H1 (cell line): Measurements from ENCODE around the gene KCNMB2. TPM values are rescaled to one million over a fixed set of nuclear protein-coding genes. Genes with fewer than 3 reads are reported as not detected.

ENCODE experiments used
- CTCF ChIA-PET: fragments of 300-600 bp; sonication (Branson Sonifier 250); formaldehyde crosslinking; loops from one replicate; lab custom pipeline; 2021; ENCODE audit not compliant: partially characterized antibody; lab: Charles Lee
- POLR2A ChIA-PET: fragments of 300-600 bp; sonication (Branson Sonifier 250); formaldehyde crosslinking; loops from one replicate; lab custom pipeline; 2021; ENCODE audit warnings: inconsistent platforms; ENCODE audit not compliant: partially characterized antibody; lab: Charles Lee
- DNase-seq, 2 experiments: peaks; one replicate each; pipeline versions ENCODE4 v3.0.0 to v3.0.0-alpha.2; 2010 to 2022; ENCODE audit warnings: low spot score in 2 of 2, low read depth in 1 of 2, mixed read lengths in 1 of 2
- FAIRE-seq: peaks from 2 replicates; lab custom pipeline; 2011; peaks lifted over from hg19 to GRCh38; lab: Jason Lieb, UNC
- H2AFZ ChIP-seq: 2 replicates; pipeline ENCODE4 v1.8.1; 2012; ENCODE audit warnings: low read length, inconsistent platforms
- H2AK5ac ChIP-seq: 2 replicates; pipeline ENCODE4 v1.6.1; 2013; ENCODE audit warnings: low read depth, low read length
- H2BK120ac ChIP-seq: replicated peaks from 2 replicates; pipeline ENCODE3; 2013; ENCODE audit warnings: low read depth, low read length, inconsistent platforms
- H2BK12ac ChIP-seq: 2 replicates; pipeline ENCODE4 v1.6.1; 2013; ENCODE audit warnings: low read depth, low read length
- H2BK15ac ChIP-seq: 2 replicates; pipeline ENCODE4 v1.6.1; 2013; ENCODE audit warnings: low read length
- H2BK20ac ChIP-seq: 2 replicates; pipeline ENCODE4 v1.6.1; 2013; ENCODE audit warnings: low read length
- H2BK5ac ChIP-seq: 2 replicates; pipeline ENCODE4 v1.6.1; 2013; ENCODE audit warnings: low read depth, low read length
- H3K14ac ChIP-seq: 2 replicates; pipeline ENCODE4 v1.6.1; 2013; ENCODE audit warnings: inconsistent platforms; ENCODE audit not compliant: insufficient read length
- H3K18ac ChIP-seq: 2 replicates; pipeline ENCODE4 v1.6.1; 2013; ENCODE audit warnings: low read length; ENCODE audit errors: extremely low read depth
- H3K23ac ChIP-seq: 2 replicates; pipeline ENCODE4 v1.6.1; 2013; ENCODE audit warnings: inconsistent platforms; ENCODE audit not compliant: insufficient read length
- H3K23me2 ChIP-seq: 2 replicates; pipeline ENCODE4 v1.6.1; 2013; ENCODE audit warnings: low read depth, low read length
- H3K27ac ChIP-seq: 2 replicates; pipeline ENCODE4 v1.6.1; 2011; ENCODE audit warnings: low read depth, low read length, inconsistent platforms
- H3K27me3 ChIP-seq, 4 experiments: replicated peaks in 1 of 4; 1 replicate in 1 of 4; 2 replicates in 3 of 4; pipeline versions ENCODE4 v1.6.1 to v1.8.1; 2011 to 2013; ENCODE audit warnings: low read length in 3 of 4, mild to moderate bottlenecking in 3 of 4, inconsistent platforms in 2 of 4, mixed read lengths in 2 of 4, moderate library complexity in 1 of 4; ENCODE audit not compliant: control insufficient read depth in 3 of 4, insufficient read depth in 3 of 4; ENCODE audit errors: extremely low read depth in 1 of 4
- H3K36me3 ChIP-seq, 4 experiments: 2 replicates each; pipeline versions ENCODE4 v1.6.1 to v1.8.1; 2011 to 2013; ENCODE audit warnings: mild to moderate bottlenecking in 4 of 4, low read length in 3 of 4, moderate library complexity in 2 of 4, control low read depth in 1 of 4, inconsistent platforms in 1 of 4; ENCODE audit not compliant: insufficient read depth in 4 of 4, control insufficient read depth in 2 of 4
- H3K4ac ChIP-seq: replicated peaks from 2 replicates; pipeline ENCODE3; 2013; ENCODE audit warnings: low read length, low read depth, mixed read lengths, inconsistent platforms; ENCODE audit not compliant: insufficient read length
- H3K4me1 ChIP-seq, 4 experiments: replicated peaks in 1 of 4; 1 replicate in 1 of 4; 2 replicates in 3 of 4; pipeline versions ENCODE4 v1.6.1 to v1.8.1; 2011 to 2013; ENCODE audit warnings: low read length in 3 of 4, inconsistent platforms in 2 of 4, mixed read lengths in 1 of 4; ENCODE audit not compliant: insufficient read depth in 4 of 4, control insufficient read depth in 3 of 4
- H3K4me2 ChIP-seq, 2 experiments: 2 replicates each; pipeline versions ENCODE4 v1.6.1 to v1.8.1; 2011 to 2013; ENCODE audit warnings: low read depth in 2 of 2, low read length in 2 of 2, control low read depth in 1 of 2, inconsistent platforms in 1 of 2, mild to moderate bottlenecking in 1 of 2; ENCODE audit not compliant: insufficient read depth in 1 of 2
- H3K4me3 ChIP-seq, 4 experiments: fragments of 200-600, 300-600 bp in 1 of 4; sonication (generic), shearing (Covaris generic), sonication (Bioruptor Twin) in 1 of 4; 2 replicates each; pipeline versions ENCODE4 v1.5.1 to v1.8.1; 2011 to 2016; ENCODE audit warnings: low read length in 4 of 4, low read depth in 3 of 4, control low read depth in 2 of 4, inconsistent platforms in 2 of 4, mild to moderate bottlenecking in 2 of 4, mixed read lengths in 1 of 4, moderate library complexity in 1 of 4; ENCODE audit not compliant: insufficient read depth in 2 of 4; ENCODE audit errors: extremely low read depth in 1 of 4
- H3K56ac ChIP-seq: replicated peaks from 2 replicates; pipeline ENCODE3; 2013; ENCODE audit warnings: low read depth, mild to moderate bottlenecking, mixed read lengths, low read length, inconsistent platforms; ENCODE audit not compliant: insufficient read length
- H3K79me1 ChIP-seq: 2 replicates; pipeline ENCODE4 v1.6.1; 2013; ENCODE audit warnings: low read depth, low read length, control low read depth
- H3K79me2 ChIP-seq, 2 experiments: 2 replicates each; pipeline versions ENCODE4 v1.6.1 to v1.8.1; 2012 to 2013; ENCODE audit warnings: low read length in 2 of 2, mild to moderate bottlenecking in 2 of 2, inconsistent platforms in 1 of 2; ENCODE audit not compliant: insufficient read depth in 2 of 2, control insufficient read depth in 1 of 2
- H3K9ac ChIP-seq, 4 experiments: replicated peaks in 1 of 4; 1 replicate in 1 of 4; 2 replicates in 3 of 4; pipeline versions ENCODE4 v1.6.1 to v1.8.1; 2011 to 2013; ENCODE audit warnings: low read depth in 3 of 4, low read length in 3 of 4, control low read depth in 2 of 4, mild to moderate bottlenecking in 2 of 4, moderate library complexity in 2 of 4, inconsistent platforms in 1 of 4; ENCODE audit errors: extremely low read depth in 1 of 4
- H3K9me3 ChIP-seq, 2 experiments: 2 replicates each; pipeline versions ENCODE4 v1.6.1 to v1.8.1; 2012 to 2013; ENCODE audit warnings: mild to moderate bottlenecking in 2 of 2, moderate library complexity in 2 of 2, control low read depth in 1 of 2, inconsistent platforms in 1 of 2, low read depth in 1 of 2, low read length in 1 of 2, mixed read lengths in 1 of 2; ENCODE audit not compliant: insufficient read depth in 2 of 2
- H4K20me1 ChIP-seq, 2 experiments: replicated peaks in 1 of 2; 2 replicates each; pipeline versions ENCODE3 to v1.8.1; 2011 to 2013; ENCODE audit warnings: inconsistent platforms in 2 of 2, low read length in 2 of 2, mild to moderate bottlenecking in 1 of 2; ENCODE audit not compliant: insufficient read depth in 2 of 2, control insufficient read depth in 1 of 2
- H4K5ac ChIP-seq: 2 replicates; pipeline ENCODE4 v1.6.1; 2013; ENCODE audit warnings: low read length, low read depth, mixed read lengths, inconsistent platforms; ENCODE audit not compliant: insufficient read length
- H4K8ac ChIP-seq: 2 replicates; pipeline ENCODE4 v1.8.0; 2013; ENCODE audit warnings: mild to moderate bottlenecking, moderate library complexity, low read length, inconsistent platforms; ENCODE audit not compliant: insufficient read depth; ENCODE audit errors: extremely low read depth
- H4K91ac ChIP-seq: replicated peaks from 2 replicates; pipeline ENCODE3; 2013; ENCODE audit warnings: low read length, mixed read lengths, inconsistent platforms; ENCODE audit not compliant: insufficient read length
- CBX5 ChIP-seq: fragments of 300-800, 300-1000 bp; sonication (generic); IDR thresholded peaks from 2 replicates; pipeline ENCODE4 v1.7.1; 2016; ENCODE audit warnings: antibody characterized with exemption, low read length, low read depth
- CHD2 ChIP-seq: IDR thresholded peaks from 2 replicates; pipeline ENCODE4 v1.6.1; 2012; ENCODE audit warnings: low read length, improper control_type of control experiment
- CTBP2 ChIP-seq: IDR thresholded peaks from 2 replicates; pipeline ENCODE4 v1.7.0; 2011; ENCODE audit warnings: borderline replicate concordance, mild to moderate bottlenecking, moderate library complexity, mixed read lengths, low read length; ENCODE audit not compliant: insufficient read depth, insufficient read length
- EZH2 ChIP-seq: fragments of 200-600 bp; sonication (generic); IDR thresholded peaks from 2 replicates; pipeline ENCODE4 v1.7.1; 2012; ENCODE audit warnings: low read depth, mild to moderate bottlenecking, moderate library complexity, low read length, inconsistent platforms; ENCODE audit not compliant: severe bottlenecking
- RXRA ChIP-seq: IDR thresholded peaks from 2 replicates; pipeline ENCODE4 v1.6.1; 2011; ENCODE audit warnings: low read depth, mild to moderate bottlenecking, low read length, moderate library complexity; ENCODE audit not compliant: insufficient read depth
- SIN3A ChIP-seq, 2 experiments: IDR thresholded peaks in 1 of 2; conservative IDR thresholded peaks in 1 of 2; 2 replicates each; pipeline ENCODE4 v1.6.1; 2011 to 2012; ENCODE audit warnings: low read length in 2 of 2, improper control_type of control experiment in 1 of 2, low read depth in 1 of 2, mild to moderate bottlenecking in 1 of 2
- SP4 ChIP-seq: IDR thresholded peaks from 2 replicates; pipeline ENCODE4 v1.6.1; 2012; ENCODE audit warnings: low read length, inconsistent platforms
- WGBS, 2 experiments: shearing (Covaris generic) in 1 of 2; methylation state at CpG; one replicate each; pipeline versions ENCODE4 v1.1.6 to v1.1.7; 2013 to 2015; ENCODE audit warnings: low lambda C conversion rate in 2 of 2, mixed read lengths in 2 of 2, inconsistent platforms in 1 of 2, low coverage in 1 of 2, missing lambda C conversion rate in 1 of 2; ENCODE audit not compliant: insufficient replicate concordance in 2 of 2, insufficient coverage in 1 of 2, insufficient read length in 1 of 2; ENCODE audit errors: extremely low coverage in 1 of 2, missing lambda C conversion rate in 1 of 2; 5-methylcytosine and 5-hydroxymethylcytosine counted together
- polyA plus RNA-seq, 7 experiments: library from polyadenylated mRNA; depleted of rRNA in 3 of 7; stranded (reverse) in 5 of 7; unstranded in 2 of 7; fragments of >200 nt in 5 of 7; fragments of 200-250 nt in 2 of 7; gene quantifications; 1 replicate in 5 of 7; 2 replicates in 1 of 7; 4 replicates in 1 of 7; pipeline versions ENCODE4 v1.2.1 to v1.2.3, GENCODE V29; 2011 to 2013; ENCODE audit warnings: missing spikeins in 2 of 7, mixed read lengths in 2 of 7
- total RNA-seq: library from RNA; stranded (reverse); fragmentation: NEBNext Ultra II Directional; extraction: Animal tissue kit (Norgen Biotek cat#: 25700); gene quantifications from 2 replicates; pipeline ENCODE4 v1.2.1, GENCODE V29; 2021
- TF ChIP-seq, protein P1 (sequence below): IDR thresholded peaks from 2 replicates; pipeline ENCODE4 v1.6.1; 2012; ENCODE audit warnings: inconsistent platforms

KCNMB2 gene
- total and polyA plus RNA-seq, 2 of the 8 experiments (the other 6 are each of a cell fraction or from before 2014, with no cell fraction given): not detected

GRCh38 chr3:178761024-178761423, 224.8 kb downstream of the KCNMB2 start:
- TF ChIP-seq SIN3A (conservative IDR thresholded peaks at IDR 0.05 in 1 of 2, IDR thresholded peaks at IDR 0.05 in 1 of 2; ENCODE audit: low read depth in 1 of 2, low read length in 2 of 2) (no peak), SP4 (no peak), CHD2 (no peak), EZH2 (no peak), CTBP2 (no peak), RXRA (no peak), CBX5 (no peak)
- TF ChIP-seq, protein P1, sequence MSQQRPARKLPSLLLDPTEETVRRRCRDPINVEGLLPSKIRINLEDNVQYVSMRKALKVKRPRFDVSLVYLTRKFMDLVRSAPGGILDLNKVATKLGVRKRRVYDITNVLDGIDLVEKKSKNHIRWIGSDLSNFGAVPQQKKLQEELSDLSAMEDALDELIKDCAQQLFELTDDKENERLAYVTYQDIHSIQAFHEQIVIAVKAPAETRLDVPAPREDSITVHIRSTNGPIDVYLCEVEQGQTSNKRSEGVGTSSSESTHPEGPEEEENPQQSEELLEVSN: no peak
- H3K4me3 ChIP-seq: no peak overlapping the region
- WGBS, 2 experiments: 92% methylated on average over 4 of the region's 4 CpGs; no CpG with 5 or more reads in 1 of the 2 experiments
- no peaks in the 10 kb centered on the region for H3K79me2 ChIP-seq
- ChIA-PET CTCF (no interaction called here), POLR2A (no interaction called here)
- no peak overlapping the region for H4K5ac ChIP-seq
- no peak overlapping the region for H3K27ac ChIP-seq
- H3K23me2 ChIP-seq: peaks cover 1% of the 10 kb centered on the region; the same call in 1 of the 2 replicates
- no peak overlapping the region for H3K4me2 ChIP-seq
- no peak overlapping the region for H2BK5ac ChIP-seq
- H3K27me3 ChIP-seq: no peaks in the 10 kb centered on the region
- no peak overlapping the region for H3K23ac ChIP-seq
- H2AK5ac ChIP-seq: no peak overlapping the region
- no peak overlapping the region for H2BK15ac ChIP-seq
- FAIRE-seq: no peak
- no peak overlapping the region for H2BK120ac ChIP-seq
- H3K79me1 ChIP-seq: no peaks in the 10 kb centered on the region
- H3K9ac ChIP-seq: no peak overlapping the region
- H3K18ac ChIP-seq: no peak overlapping the region
- DNase-seq: no peak
- no peak overlapping the region for H4K8ac ChIP-seq
- H3K36me3 ChIP-seq: no peaks in the 10 kb centered on the region
- H2BK12ac ChIP-seq: no peak overlapping the region
- H3K4me1 ChIP-seq: no peaks in the 10 kb centered on the region
- H3K56ac ChIP-seq: no peak overlapping the region
- H3K4ac ChIP-seq: no peak overlapping the region
- no peak overlapping the region for H2BK20ac ChIP-seq
- H4K20me1 ChIP-seq: no peaks in the 10 kb centered on the region
- no peak overlapping the region for H2AFZ ChIP-seq
- no peak overlapping the region for H3K14ac ChIP-seq
- no peak overlapping the region for H4K91ac ChIP-seq
- H3K9me3 ChIP-seq: no peaks in the 10 kb centered on the region
